Thyroid gland (tissue), 4 donors: ENCODE data around the gene AGBL4.

ENCODE experiments used
- POLR2A ChIP-seq, 2 donors: fragments of 450-650 bp; IDR thresholded peaks; one replicate each; pipeline ENCODE4 v1.6.1; 2017; ENCODE audit warnings: antibody characterized with exemption in 2 of 2, mild to moderate bottlenecking in 2 of 2, moderate library complexity in 1 of 2
- TF ChIP-seq, protein P1 (sequence below), 6 experiments: fragments of 200-600 bp in 3 of 6; fragments of 450-650 bp in 3 of 6; sonication (generic) in 3 of 6; IDR thresholded peaks; one replicate each; pipeline ENCODE4 v1.5.1; 2016 to 2019; ENCODE audit warnings: antibody characterized with exemption in 6 of 6, mild to moderate bottlenecking in 2 of 6, inconsistent platforms in 1 of 6, moderate library complexity in 1 of 6

DNA sequence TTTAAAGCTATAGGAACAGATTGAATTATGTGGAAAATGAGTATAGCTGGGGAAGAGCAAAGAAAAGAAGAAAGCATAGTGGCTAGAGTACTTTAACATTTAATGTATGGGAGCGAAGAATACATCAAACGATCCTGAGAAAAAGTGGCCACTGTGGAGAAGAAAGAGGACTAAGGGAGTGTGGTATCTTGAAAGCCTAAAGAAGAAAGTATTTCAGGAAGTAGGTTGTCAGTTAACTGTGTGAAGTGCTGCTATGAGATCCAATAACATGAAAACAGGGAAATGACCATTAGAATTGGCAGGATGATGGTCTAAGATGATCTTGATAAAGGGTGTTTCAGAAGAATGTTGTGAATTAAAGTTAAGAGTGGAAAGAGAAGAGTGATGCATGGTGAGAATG lies 1027.4 kb downstream of the AGBL4 start:
- no peak for TF ChIP-seq POLR2A (IDR thresholded peaks at IDR 0.05)
- TF ChIP-seq, protein P1, sequence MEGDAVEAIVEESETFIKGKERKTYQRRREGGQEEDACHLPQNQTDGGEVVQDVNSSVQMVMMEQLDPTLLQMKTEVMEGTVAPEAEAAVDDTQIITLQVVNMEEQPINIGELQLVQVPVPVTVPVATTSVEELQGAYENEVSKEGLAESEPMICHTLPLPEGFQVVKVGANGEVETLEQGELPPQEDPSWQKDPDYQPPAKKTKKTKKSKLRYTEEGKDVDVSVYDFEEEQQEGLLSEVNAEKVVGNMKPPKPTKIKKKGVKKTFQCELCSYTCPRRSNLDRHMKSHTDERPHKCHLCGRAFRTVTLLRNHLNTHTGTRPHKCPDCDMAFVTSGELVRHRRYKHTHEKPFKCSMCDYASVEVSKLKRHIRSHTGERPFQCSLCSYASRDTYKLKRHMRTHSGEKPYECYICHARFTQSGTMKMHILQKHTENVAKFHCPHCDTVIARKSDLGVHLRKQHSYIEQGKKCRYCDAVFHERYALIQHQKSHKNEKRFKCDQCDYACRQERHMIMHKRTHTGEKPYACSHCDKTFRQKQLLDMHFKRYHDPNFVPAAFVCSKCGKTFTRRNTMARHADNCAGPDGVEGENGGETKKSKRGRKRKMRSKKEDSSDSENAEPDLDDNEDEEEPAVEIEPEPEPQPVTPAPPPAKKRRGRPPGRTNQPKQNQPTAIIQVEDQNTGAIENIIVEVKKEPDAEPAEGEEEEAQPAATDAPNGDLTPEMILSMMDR (IDR thresholded peaks at IDR 0.05), result no peak
